Hepatocyte (in vitro differentiated cells): Measurements from ENCODE around the gene CRTAP.
A peak's percentile ranks its signal among the peaks of the same experiment; 100 is the strongest.

ENCODE experiments used
- EZH2 ChIP-seq: fragments of 200-600 bp; sonication (generic); IDR thresholded peaks from 2 replicates; pipeline ENCODE4 v1.6.1; 2016; ENCODE audit warnings: antibody characterized with exemption, mild to moderate bottlenecking, borderline replicate concordance
- TF ChIP-seq, protein P1 (sequence below): fragments of 200-600 bp; sonication (generic); IDR thresholded peaks from 2 replicates; pipeline ENCODE4 v1.5.1; 2016; ENCODE audit warnings: antibody characterized with exemption, mild to moderate bottlenecking; ENCODE audit not compliant: poor library complexity

DNA sequence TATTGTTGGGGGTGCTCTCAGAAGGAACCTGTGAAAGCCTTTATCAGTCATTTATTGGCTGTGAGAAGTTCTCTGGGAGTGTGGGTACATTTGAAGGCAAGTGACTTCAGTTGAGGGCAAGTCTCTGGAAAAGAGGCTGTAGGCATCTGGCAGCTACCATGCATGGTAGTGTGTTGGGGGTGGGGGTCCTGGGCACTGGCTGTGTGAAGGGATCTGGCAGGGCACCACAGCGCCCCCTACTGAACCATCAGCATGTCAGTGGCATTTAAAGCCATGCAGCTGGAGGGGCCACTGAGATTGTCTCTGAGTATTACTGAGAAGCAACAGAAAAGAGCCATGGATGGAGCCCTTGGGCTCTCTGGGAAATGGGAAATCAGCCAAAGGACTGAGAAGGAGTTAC is 30.6 kb downstream of the CRTAP start:
- TF ChIP-seq, protein P1, sequence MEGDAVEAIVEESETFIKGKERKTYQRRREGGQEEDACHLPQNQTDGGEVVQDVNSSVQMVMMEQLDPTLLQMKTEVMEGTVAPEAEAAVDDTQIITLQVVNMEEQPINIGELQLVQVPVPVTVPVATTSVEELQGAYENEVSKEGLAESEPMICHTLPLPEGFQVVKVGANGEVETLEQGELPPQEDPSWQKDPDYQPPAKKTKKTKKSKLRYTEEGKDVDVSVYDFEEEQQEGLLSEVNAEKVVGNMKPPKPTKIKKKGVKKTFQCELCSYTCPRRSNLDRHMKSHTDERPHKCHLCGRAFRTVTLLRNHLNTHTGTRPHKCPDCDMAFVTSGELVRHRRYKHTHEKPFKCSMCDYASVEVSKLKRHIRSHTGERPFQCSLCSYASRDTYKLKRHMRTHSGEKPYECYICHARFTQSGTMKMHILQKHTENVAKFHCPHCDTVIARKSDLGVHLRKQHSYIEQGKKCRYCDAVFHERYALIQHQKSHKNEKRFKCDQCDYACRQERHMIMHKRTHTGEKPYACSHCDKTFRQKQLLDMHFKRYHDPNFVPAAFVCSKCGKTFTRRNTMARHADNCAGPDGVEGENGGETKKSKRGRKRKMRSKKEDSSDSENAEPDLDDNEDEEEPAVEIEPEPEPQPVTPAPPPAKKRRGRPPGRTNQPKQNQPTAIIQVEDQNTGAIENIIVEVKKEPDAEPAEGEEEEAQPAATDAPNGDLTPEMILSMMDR, result peak; percentile 11
- TF ChIP-seq EZH2, result no peak
